Endometrial microvascular endothelial cells (primary cell): ENCODE results near the gene C1orf210. TPM values are rescaled to one million over a fixed set of nuclear protein-coding genes. Genes with fewer than 3 reads are reported as not detected.

Experiments
- in situ Hi-C: cut with HindIII; loops from 2 replicates; pipeline ENCODE4 v1.10.0; 2017; ENCODE audit warnings: low sequenced_read_pairs, low pct_unique_long_range_greater_than_20kb; ENCODE audit errors: inconsistent ontology term
- total RNA-seq: library from RNA; depleted of rRNA; stranded (reverse); fragments of >200 nt; gene quantifications from one replicate; pipeline ENCODE4 v1.2.3, GENCODE V29; 2015; ENCODE audit errors: inconsistent ontology term

The C1orf210 gene
- total RNA-seq: not detected

DNA sequence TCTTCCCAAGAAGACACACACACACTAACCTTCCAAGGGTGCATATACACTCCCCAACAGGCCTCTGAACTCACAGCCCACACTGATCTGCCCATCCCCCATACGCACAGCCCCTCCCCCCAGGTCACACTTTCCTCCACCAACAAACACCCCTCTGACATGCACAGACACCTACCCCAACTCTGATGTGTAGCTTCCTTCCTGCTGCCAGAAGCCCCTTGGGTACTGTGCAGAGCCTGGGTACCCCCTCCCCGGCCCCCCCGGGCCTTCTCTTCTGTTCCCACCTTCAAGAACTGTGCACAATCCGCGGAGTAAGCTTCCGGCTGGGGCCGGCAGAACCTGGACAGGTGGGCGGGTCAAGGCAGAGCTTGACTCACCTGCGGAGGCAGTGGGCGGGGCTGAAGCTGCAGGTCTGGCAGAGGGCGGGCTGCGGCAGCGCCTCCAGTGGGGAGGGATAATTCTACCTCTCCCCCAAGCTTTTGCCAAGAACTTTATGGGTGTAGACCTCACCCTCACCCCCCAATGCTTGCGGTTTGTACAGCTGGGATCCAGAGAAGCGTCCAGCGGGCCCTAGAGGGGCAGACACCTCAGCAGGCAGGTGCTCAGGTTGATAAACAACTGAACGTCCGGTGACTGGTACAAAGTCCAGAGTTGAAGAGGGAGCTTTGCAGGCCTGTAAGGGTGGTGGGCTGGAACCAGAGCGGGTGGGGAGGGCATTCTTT, at the start of gene C1orf210:
TSS of gene C1orf210 (minus strand) at position 313 of the 722 bp plus-strand sequence. CDS start 2,311 bp downstream, outside the sequence.
- in situ Hi-C loops: no loop called here

- in situ Hi-C loops: no loop called here
These were observed 49.2 kb upstream of the C1orf210 start for GRCh38 chr1:43334453-43335205.

- in situ Hi-C loops: no loop called here
These were observed 46.3 kb upstream of the C1orf210 start for GRCh38 chr1:43331688-43332087.

- in situ Hi-C loops: no loop called here
These were observed 44.8 kb upstream of the C1orf210 start for GRCh38 chr1:43329995-43330751.

- in situ Hi-C loops: no loop called here
These were observed 42.3 kb upstream of the C1orf210 start for GRCh38 chr1:43327549-43328292.

DNA sequence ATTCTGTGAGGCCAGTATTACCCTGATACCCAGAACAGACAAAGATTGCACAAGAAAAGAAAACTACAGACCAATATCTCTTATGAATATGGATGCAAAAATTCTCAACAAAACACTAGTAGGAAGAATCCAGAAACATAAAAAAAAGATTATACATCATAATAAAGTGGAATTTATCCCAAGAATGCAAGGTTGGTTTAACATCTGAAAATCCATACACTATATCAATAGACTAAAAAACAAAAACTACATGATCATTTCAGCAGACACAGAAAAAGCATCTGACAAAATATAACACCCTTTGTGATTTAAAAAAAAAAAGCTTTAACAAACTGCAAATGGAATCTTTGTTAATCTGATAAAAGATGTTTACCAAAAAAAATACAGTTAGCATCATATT, 40.0 kb upstream of the C1orf210 start:
- in situ Hi-C loops: no loop called here

GRCh38 chr1:43324810-43325209, 39.4 kb upstream of the C1orf210 start:
- in situ Hi-C loops: no loop called here

GRCh38 chr1:43322506-43322905, 37.1 kb upstream of the C1orf210 start:
- in situ Hi-C loops: no loop called here

- in situ Hi-C loops: no loop called here
These were observed 36.0 kb upstream of the C1orf210 start for GRCh38 chr1:43321331-43321891.

- in situ Hi-C loops: no loop called here
These were observed 34.4 kb upstream of the C1orf210 start for GRCh38 chr1:43319766-43320165.

- in situ Hi-C loops: no loop called here
These were observed 33.9 kb upstream of the C1orf210 start for GRCh38 chr1:43319288-43319687.

DNA sequence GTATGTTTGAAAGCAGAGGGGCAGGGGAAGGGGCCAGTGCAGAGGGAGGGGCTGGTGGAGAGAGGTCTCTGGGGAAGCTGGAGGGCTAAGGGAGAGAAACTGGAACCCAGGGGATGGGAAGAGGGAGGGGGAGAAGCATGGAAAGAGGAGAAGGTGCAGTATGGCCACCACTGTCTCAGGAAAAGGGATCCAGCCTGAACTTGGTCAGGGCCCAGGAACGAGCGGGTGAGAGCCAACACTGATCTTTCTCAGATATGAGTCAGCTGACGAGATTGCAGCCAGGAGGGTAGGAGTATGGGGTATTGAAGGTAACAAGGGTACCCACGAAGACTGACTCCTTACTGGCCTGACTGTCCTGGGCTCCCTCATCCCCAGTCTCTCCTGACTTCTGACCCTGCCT, 33.5 kb upstream of the C1orf210 start:
- in situ Hi-C loops: no loop called here

GRCh38 chr1:43317817-43318471, 32.6 kb upstream of the C1orf210 start:
- in situ Hi-C loops: no loop called here

DNA sequence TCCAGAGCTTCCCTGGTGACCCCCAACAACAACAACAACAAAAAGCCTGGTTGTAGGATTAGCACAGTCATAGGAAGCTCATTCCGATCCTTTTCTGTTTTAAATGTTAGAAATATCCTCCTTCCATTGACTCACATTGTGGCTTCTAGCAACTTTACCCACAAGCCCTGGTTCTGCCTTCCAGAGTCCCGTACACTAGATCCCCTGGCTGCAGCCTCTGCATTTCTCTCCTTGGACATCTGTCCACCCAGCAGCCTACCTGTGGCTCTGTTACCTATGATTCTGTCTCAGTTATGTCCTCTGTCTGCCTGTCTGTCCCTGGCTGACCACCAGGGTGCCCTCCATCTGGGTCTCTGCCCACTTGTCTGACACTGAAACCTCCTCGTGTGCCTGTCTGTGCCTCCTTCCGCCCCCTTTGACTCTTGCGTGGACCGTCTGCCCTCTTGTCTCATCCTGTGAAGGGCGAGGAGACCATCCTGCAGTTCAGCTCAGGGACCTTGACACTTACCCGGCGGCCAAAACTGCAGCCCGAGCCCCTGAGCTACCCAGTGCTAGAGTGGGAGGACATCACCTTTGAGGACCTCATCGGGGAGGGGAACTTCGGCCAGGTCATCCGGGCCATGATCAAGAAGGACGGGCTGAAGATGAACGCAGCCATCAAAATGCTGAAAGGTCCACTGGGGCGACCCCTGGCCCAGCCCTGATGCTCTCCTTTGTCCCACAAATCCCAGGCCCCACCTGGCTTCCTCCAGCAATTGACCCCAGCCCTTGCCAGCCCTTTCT, 31.5 kb upstream of the C1orf210 start:
- in situ Hi-C loops: no loop called here

- in situ Hi-C loops: no loop called here
These were observed 30.8 kb upstream of the C1orf210 start for GRCh38 chr1:43315963-43316737.

- in situ Hi-C loops: no loop called here
These were observed 30.1 kb upstream of the C1orf210 start for GRCh38 chr1:43315481-43315880.

DNA sequence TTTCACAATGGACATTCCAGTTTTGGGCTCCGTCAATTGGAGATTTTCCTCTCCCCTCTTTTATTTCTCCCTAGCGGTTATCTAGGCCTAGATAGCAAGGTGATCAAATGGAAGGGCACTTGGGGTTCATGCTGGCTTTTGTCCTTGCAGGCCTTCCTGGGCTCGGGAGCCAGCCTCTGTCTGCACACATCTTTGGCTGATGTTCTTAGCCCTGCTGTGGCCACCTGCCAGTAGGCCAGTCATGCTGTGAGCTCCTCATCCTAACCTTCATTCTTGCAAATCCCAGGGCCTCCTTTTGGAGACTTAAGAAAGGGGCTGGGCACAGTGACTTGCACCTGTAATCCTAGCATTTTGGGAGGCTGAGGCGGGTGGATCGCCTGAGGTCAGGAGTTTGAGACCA, 28.9 kb upstream of the C1orf210 start:
- in situ Hi-C loops: no loop called here
